Peyer's patch (tissue), 4 donors: Measurements from ENCODE around the gene APBA1.

Experiments
- POLR2A ChIP-seq, 2 donors: fragments of 450-650 bp; IDR thresholded peaks; one replicate each; pipeline ENCODE4 v1.5.1; 2017; ENCODE audit warnings: antibody characterized with exemption in 2 of 2, mild to moderate bottlenecking in 2 of 2, moderate library complexity in 2 of 2
- TF ChIP-seq, protein P1 (sequence below), 6 experiments: fragments of 450-650 bp in 4 of 6; fragments of 200-600 bp in 2 of 6; sonication (generic) in 1 of 6; IDR thresholded peaks; one replicate each; pipeline ENCODE4 v1.5.1; 2017 to 2019; ENCODE audit warnings: antibody characterized with exemption in 6 of 6, mild to moderate bottlenecking in 3 of 6, moderate library complexity in 1 of 6

DNA sequence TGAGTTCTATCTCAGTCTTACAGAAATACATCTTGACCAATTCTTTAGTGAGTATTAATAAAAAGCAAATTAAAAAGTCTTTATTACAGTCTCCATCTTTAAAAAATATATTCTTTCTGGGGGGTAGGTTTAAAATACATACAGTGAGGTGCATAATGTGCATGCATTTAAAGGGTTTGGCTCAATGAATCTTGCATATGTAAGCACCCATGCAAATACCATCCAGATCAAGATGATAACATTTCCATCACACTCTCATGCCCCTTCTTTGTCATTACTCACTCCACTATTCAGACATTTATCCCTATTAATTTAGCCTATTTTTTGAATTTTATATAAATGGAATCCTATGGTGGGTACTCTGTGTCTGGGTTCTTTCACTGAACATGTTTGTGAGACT is 113.0 kb downstream of the APBA1 start:
- TF ChIP-seq, protein P1, sequence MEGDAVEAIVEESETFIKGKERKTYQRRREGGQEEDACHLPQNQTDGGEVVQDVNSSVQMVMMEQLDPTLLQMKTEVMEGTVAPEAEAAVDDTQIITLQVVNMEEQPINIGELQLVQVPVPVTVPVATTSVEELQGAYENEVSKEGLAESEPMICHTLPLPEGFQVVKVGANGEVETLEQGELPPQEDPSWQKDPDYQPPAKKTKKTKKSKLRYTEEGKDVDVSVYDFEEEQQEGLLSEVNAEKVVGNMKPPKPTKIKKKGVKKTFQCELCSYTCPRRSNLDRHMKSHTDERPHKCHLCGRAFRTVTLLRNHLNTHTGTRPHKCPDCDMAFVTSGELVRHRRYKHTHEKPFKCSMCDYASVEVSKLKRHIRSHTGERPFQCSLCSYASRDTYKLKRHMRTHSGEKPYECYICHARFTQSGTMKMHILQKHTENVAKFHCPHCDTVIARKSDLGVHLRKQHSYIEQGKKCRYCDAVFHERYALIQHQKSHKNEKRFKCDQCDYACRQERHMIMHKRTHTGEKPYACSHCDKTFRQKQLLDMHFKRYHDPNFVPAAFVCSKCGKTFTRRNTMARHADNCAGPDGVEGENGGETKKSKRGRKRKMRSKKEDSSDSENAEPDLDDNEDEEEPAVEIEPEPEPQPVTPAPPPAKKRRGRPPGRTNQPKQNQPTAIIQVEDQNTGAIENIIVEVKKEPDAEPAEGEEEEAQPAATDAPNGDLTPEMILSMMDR (IDR thresholded peaks at IDR 0.05) = no peak
- TF ChIP-seq POLR2A (IDR thresholded peaks at IDR 0.05) = no peak
